Cardiac muscle cell (in vitro differentiated cells and primary cell): ENCODE measurements around the gene ZNF444. TPM values are rescaled to one million over a fixed set of nuclear protein-coding genes. Genes with fewer than 3 reads are reported as not detected.
A peak's percentile ranks its signal among the peaks of the same experiment; 100 is the strongest.

Source experiments
- DNase-seq, 2 donors: peaks; one replicate each; pipeline versions ENCODE4 v3.0.0 to v3.0.0-alpha.2; 2010 to 2017; ENCODE audit warnings: low read depth in 1 of 2, low spot score in 1 of 2
- H3K27ac ChIP-seq: fragments of 200-600 bp; sonication (generic); 2 replicates; pipeline ENCODE4 v1.5.1; 2016
- H3K27me3 ChIP-seq: fragments of 200-600 bp; sonication (generic); 2 replicates; pipeline ENCODE4 v1.6.0; 2016; ENCODE audit warnings: control low read depth
- H3K36me3 ChIP-seq: fragments of 200-600 bp; sonication (generic); 2 replicates; pipeline ENCODE4 v1.5.1; 2016; ENCODE audit warnings: control low read depth
- H3K4me1 ChIP-seq: fragments of 200-600 bp; sonication (generic); 2 replicates; pipeline ENCODE4 v1.8.1; 2017; ENCODE audit warnings: low read depth, mild to moderate bottlenecking, mixed run types
- H3K4me3 ChIP-seq: fragments of 200-600 bp; sonication (generic); 2 replicates; pipeline ENCODE4 v1.5.1; 2016; ENCODE audit warnings: mild to moderate bottlenecking
- H3K9me3 ChIP-seq: fragments of 200-600 bp; sonication (generic); 2 replicates; pipeline ENCODE4 v1.5.1; 2017; ENCODE audit warnings: low read depth, mild to moderate bottlenecking, control low read depth
- polyA plus RNA-seq: library from polyadenylated mRNA; unstranded; fragments of >200 nt; fragmentation: Nextera tagmentation; extraction: Ambion mirVana; gene quantifications from 2 replicates; pipeline ENCODE4 v1.2.1, GENCODE V29; 2016
- total RNA-seq: library from RNA; depleted of rRNA; stranded (reverse); fragments of >200 nt; gene quantifications from 2 replicates; pipeline ENCODE4 v1.2.3, GENCODE V29; 2016
- TF ChIP-seq, protein P1 (sequence below): IDR thresholded peaks from 2 replicates; pipeline ENCODE4 v1.5.1; 2012; ENCODE audit warnings: low read depth, mild to moderate bottlenecking, low read length

Gene ZNF444
- total and polyA plus RNA-seq, 2 experiments from 2014 or later, result 71.8 to 72.8 TPM

DNA sequence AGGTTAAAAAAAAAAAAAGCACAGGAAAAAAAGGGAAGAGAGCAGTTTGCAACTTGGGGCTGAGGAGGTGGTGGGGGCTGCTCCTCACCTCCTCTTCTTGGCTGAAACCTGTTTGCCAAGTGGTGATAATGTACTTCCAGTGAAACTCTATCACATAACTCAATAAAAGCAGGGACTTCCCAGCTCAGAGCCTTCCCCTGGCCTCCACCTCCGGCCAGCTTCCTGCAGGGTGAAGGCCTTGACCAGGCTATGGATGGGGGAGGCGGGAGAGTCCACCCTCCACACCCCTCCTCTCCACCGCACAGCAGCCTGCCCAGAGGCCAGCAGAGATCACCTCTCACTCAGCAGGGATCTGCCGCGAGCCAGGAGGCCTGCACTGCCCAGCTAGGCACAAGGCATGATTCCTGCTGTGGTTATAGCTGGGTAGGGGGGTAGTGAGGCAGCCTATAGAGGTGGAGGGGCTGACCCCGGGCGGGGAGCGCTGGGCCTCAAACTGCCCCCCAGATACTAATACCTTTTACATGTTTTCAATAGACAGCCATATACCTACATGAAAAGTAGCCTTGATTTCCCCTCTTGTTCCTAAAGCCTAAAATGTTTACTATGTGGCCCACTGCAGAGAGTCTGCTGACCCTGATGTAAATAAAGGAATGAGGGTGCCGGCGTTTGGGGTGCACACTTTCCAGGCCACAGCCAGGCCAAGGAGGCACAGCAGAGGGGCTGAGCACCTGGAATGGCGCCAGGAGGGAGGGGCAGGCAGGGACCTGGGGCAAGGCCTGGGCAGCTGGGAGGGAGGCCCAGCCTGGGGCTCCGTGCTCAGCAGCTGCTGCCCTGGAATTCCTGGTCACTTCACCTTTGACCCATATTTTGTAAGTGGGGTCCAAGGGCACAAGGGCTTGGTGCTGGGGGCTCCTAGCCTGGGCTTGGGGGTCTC is 30.3 kb upstream of the ZNF444 start:
- H3K36me3 ChIP-seq, result no peaks in the 10 kb centered on the region
- H3K27me3 ChIP-seq, result no peaks in the 10 kb centered on the region
- no peaks in the 10 kb centered on the region for H3K9me3 ChIP-seq
- no peak overlapping the region for H3K4me3 ChIP-seq
- peak overlapping the region; percentile 93 for H3K27ac ChIP-seq
- TF ChIP-seq, protein P1, sequence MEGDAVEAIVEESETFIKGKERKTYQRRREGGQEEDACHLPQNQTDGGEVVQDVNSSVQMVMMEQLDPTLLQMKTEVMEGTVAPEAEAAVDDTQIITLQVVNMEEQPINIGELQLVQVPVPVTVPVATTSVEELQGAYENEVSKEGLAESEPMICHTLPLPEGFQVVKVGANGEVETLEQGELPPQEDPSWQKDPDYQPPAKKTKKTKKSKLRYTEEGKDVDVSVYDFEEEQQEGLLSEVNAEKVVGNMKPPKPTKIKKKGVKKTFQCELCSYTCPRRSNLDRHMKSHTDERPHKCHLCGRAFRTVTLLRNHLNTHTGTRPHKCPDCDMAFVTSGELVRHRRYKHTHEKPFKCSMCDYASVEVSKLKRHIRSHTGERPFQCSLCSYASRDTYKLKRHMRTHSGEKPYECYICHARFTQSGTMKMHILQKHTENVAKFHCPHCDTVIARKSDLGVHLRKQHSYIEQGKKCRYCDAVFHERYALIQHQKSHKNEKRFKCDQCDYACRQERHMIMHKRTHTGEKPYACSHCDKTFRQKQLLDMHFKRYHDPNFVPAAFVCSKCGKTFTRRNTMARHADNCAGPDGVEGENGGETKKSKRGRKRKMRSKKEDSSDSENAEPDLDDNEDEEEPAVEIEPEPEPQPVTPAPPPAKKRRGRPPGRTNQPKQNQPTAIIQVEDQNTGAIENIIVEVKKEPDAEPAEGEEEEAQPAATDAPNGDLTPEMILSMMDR, result no peak
- H3K4me1 ChIP-seq, result peaks cover 63% of the 10 kb centered on the region
- DNase-seq, result peak; percentile 66 to 72

DNA sequence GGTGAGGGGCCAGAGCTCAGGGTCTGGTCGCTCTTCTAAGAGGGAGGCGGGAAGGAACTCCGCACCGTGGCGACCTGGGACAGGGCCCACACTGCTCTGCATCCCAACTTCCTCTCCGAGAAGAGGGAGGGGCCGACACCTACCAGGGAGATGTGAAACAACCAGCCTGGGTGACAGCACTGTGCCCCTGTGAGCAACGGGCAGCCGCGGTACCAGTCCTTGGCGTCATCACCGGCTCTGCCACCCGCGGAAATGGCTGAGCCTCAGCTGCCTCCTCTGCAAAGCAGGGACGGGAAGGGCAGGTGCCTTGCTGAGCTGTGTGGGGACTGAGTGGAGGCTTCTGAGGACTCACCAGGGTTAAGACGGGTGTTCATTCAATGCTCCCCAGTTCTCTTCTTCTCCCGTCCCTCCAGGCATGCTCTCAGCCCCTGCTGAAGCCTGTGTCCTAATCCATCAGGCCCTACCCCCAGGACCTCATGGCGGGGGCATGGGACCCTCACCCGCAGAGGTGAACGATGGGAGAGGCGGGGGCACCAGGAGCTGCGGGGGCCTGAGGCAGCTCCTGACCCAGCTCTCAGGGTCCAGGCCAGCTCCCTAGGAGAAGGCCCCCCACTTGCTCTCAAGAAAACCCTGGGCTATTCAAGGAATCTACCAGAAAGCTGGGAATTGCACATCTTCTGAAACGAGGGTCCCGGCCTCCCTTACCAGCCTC is 29.3 kb upstream of the ZNF444 start:
- TF ChIP-seq, protein P1, result no peak
- Histone ChIP-seq H3K27ac (peak overlapping the region; percentile 93), H3K4me3 (no peak overlapping the region), H3K4me1 (peaks cover 63% of the 10 kb centered on the region), H3K27me3 (no peaks in the 10 kb centered on the region), H3K9me3 (no peaks in the 10 kb centered on the region), H3K36me3 (no peaks in the 10 kb centered on the region)
- no peak for DNase-seq

DNA sequence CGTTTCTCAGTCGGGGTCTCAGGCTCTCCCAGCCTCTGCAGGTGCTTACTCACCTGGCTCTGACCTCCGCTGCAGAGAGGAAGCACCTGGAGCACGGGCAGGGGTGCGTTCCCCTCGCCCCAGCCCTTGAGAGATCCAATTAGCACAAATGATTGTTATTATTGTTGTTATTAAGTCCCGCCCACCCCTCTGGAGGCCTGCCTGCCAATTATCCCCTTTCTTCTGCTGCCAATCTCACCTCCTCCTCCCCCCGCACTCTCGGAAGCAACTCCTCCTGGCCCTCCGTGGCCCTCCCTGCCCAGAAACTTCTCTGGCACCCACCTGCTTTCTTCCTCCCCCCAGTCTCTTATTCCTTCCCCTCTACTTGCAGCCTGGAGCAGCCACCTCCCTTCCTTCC is 28.8 kb upstream of the ZNF444 start:
- H3K36me3 ChIP-seq, result no peaks in the 10 kb centered on the region
- no peaks in the 10 kb centered on the region for H3K27me3 ChIP-seq
- TF ChIP-seq, protein P1, result no peak
- H3K9me3 ChIP-seq, result no peaks in the 10 kb centered on the region
- H3K4me1 ChIP-seq, result peaks cover 63% of the 10 kb centered on the region
- DNase-seq, result no peak
- no peak overlapping the region for H3K4me3 ChIP-seq
- peak overlapping the region; percentile 93 for H3K27ac ChIP-seq

DNA sequence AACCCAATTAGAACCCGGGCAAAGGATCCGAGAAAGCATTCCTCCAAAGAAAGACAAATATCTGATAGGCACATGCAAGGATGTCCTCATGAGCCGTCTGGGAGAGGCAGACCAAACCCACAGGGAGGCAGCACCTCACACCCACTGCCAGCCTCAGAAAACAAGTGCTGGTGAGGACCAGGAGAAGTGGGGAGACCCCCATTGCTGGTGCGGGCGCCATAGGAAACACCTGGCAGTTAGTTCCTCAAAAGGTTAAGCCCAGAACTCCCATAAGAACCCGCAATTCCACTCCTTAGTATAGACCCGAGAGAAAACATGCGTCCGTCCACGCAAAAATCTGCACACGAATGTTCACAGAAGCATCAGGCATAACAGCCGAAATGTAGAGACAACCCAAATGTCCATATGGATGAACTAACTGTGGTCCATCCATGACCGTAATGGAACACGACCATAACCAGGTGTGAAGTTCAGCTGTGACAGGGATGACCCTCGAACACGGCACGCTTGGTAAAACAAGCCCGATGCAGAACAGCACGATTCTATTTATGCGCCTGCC is 27.9 kb upstream of the ZNF444 start:
- peaks cover 63% of the 10 kb centered on the region for H3K4me1 ChIP-seq

More for the DNA sequence above, 27.9 kb upstream of the ZNF444 start:
- Histone ChIP-seq H3K36me3 (no peaks in the 10 kb centered on the region), H3K27ac (peak overlapping the region; percentile 93), H3K4me3 (no peak overlapping the region), H3K9me3 (no peaks in the 10 kb centered on the region), H3K27me3 (no peaks in the 10 kb centered on the region)
- DNase-seq, result no peak
- TF ChIP-seq, protein P1, result no peak
